HG03521 (cell line): ENCODE data around the gene RALGDS.

Experiments
- ATAC-seq: cut with Tn5 transposase; IDR thresholded peaks from one replicate; pipeline ENCODE4 v1.9.1; 2021; ENCODE audit warnings: mild to moderate bottlenecking, moderate library complexity; ENCODE audit not compliant: unreplicated experiment

Gene RALGDS

GRCh38 chr9:133137451-133138231 lies 16.6 kb upstream of the RALGDS start:
- ATAC-seq, result no peak

GRCh38 chr9:133135146-133135745 lies 14.2 kb upstream of the RALGDS start:
- no peak for ATAC-seq

GRCh38 chr9:133134388-133135145 lies 13.5 kb upstream of the RALGDS start:
- ATAC-seq, result no peak

- peak; percentile 76 for ATAC-seq
Measured at GRCh38 chr9:133133681-133134387, 12.8 kb upstream of the RALGDS start.

- ATAC-seq, result no peak
Measured at GRCh38 chr9:133132174-133132573, 11.1 kb upstream of the RALGDS start.

- ATAC-seq, result no peak
Measured at GRCh38 chr9:133131506-133131905, 10.5 kb upstream of the RALGDS start.

- no peak for ATAC-seq
Measured at GRCh38 chr9:133130685-133131244, 9.7 kb upstream of the RALGDS start.

- no peak for ATAC-seq
Measured at GRCh38 chr9:133129001-133129795, 8.2 kb upstream of the RALGDS start.

- no peak for ATAC-seq
Measured at GRCh38 chr9:133128152-133128551, 7.1 kb upstream of the RALGDS start.

GRCh38 chr9:133127340-133127981 lies 6.4 kb upstream of the RALGDS start:
- ATAC-seq, result no peak

- no peak for ATAC-seq
Measured at GRCh38 chr9:133126697-133127339, 5.8 kb upstream of the RALGDS start.

- no peak for ATAC-seq
Measured at GRCh38 chr9:133125941-133126696, 5.1 kb upstream of the RALGDS start.

- no peak for ATAC-seq
Measured at GRCh38 chr9:133124907-133125275, 3.9 kb upstream of the RALGDS start.

- ATAC-seq, result no peak
Measured at GRCh38 chr9:133124123-133124906, 3.3 kb upstream of the RALGDS start.

- ATAC-seq, result no peak
Measured at GRCh38 chr9:133122935-133123611, 2.0 kb upstream of the RALGDS start.

- ATAC-seq, result no peak
Measured at GRCh38 chr9:133122605-133122934, 1.5 kb upstream of the RALGDS start.

- no peak for ATAC-seq
Measured at GRCh38 chr9:133121915-133122550, 993 bp upstream of the RALGDS start.
